Peyer's patch (tissue), 4 donors: ENCODE measurements around the gene FOXP4. TPM values are rescaled to one million over a fixed set of nuclear protein-coding genes. Genes with fewer than 3 reads are reported as not detected.

Experiments
- DNase-seq, 3 donors: peaks; one replicate each; pipeline ENCODE4 v3.0.0-alpha.2; 2017 to 2019
- H3K27ac ChIP-seq, 4 donors: fragments of 200-600 bp; sonication (generic); one replicate each; pipeline ENCODE4 v1.5.1; 2016 to 2019
- H3K27me3 ChIP-seq, 2 donors: fragments of 200-600 bp; sonication (generic); one replicate each; pipeline ENCODE4 v1.5.1; 2019
- H3K36me3 ChIP-seq, 3 donors: fragments of 200-600 bp; sonication (generic); one replicate each; pipeline ENCODE4 v1.5.1; 2016 to 2019
- H3K4me1 ChIP-seq, 4 donors: fragments of 200-600 bp; sonication (generic); one replicate each; pipeline ENCODE4 v1.5.1; 2016 to 2019
- H3K4me3 ChIP-seq, 4 donors: fragments of 200-600 bp; sonication (generic); 1 replicate in 3 of 4; 2 replicates in 1 of 4; pipeline ENCODE4 v1.5.1; 2016 to 2019; ENCODE audit warnings: mild to moderate bottlenecking in 1 of 4
- H3K9me3 ChIP-seq, 4 donors: fragments of 200-600 bp; sonication (generic); one replicate each; pipeline ENCODE4 v1.5.1; 2016 to 2019; ENCODE audit warnings: mild to moderate bottlenecking in 1 of 4
- CTCF ChIP-seq, 6 experiments: fragments of 450-650 bp in 4 of 6; fragments of 200-600 bp in 2 of 6; sonication (generic) in 1 of 6; IDR thresholded peaks; one replicate each; pipeline ENCODE4 v1.5.1; 2017 to 2019; ENCODE audit warnings: antibody characterized with exemption in 6 of 6, mild to moderate bottlenecking in 3 of 6, moderate library complexity in 1 of 6
- POLR2A ChIP-seq, 2 donors: fragments of 450-650 bp; IDR thresholded peaks; one replicate each; pipeline ENCODE4 v1.5.1; 2017; ENCODE audit warnings: antibody characterized with exemption in 2 of 2, mild to moderate bottlenecking in 2 of 2, moderate library complexity in 2 of 2
- total RNA-seq, 4 donors: library from RNA; depleted of rRNA; stranded (reverse); fragments of >200 nt; gene quantifications; one replicate each; pipeline ENCODE4 v1.1.0, GENCODE V29; 2016

Gene FOXP4
- total RNA-seq, 4 donors from 2014 or later = 13.2 to 36.5 (median 20.0) TPM

GRCh38 chr6:41545247-41545702 is 906 bp upstream of the FOXP4 start:
- Histone ChIP-seq H3K36me3 (no peaks in the 10 kb centered on the region), H3K4me1 (peaks cover 0 to 35% (median 19%) of the 10 kb centered on the region in 4 donors), H3K27me3 (no peaks in the 10 kb centered on the region), H3K4me3 (peak overlapping the region; percentile 77 to 97 (median 95)), H3K9me3 (no peaks in the 10 kb centered on the region), H3K27ac (peak overlapping the region in 2 of 4 donors; percentile 80 to 81)
- DNase-seq = peak in 1 of 3 donors; percentile 27
- no peak for TF ChIP-seq POLR2A (IDR thresholded peaks at IDR 0.05)
- TF ChIP-seq CTCF (IDR thresholded peaks at IDR 0.05) = no peak

- no peak for DNase-seq
- Histone ChIP-seq H3K36me3 (no peaks in the 10 kb centered on the region), H3K4me1 (peaks cover 0 to 35% (median 19%) of the 10 kb centered on the region in 4 donors), H3K27ac (peak overlapping the region; percentile 80 to 92 (median 82)), H3K27me3 (no peaks in the 10 kb centered on the region), H3K9me3 (no peaks in the 10 kb centered on the region), H3K4me3 (peak overlapping the region; percentile 77 to 97 (median 95))
- TF ChIP-seq POLR2A (IDR thresholded peaks at IDR 0.05) = peak in 1 of 2 donors; percentile 54
- no peak for TF ChIP-seq CTCF (IDR thresholded peaks at IDR 0.05)
These were observed 289 bp downstream of the FOXP4 start for GRCh38 chr6:41546475-41546865.

- peaks cover 0 to under 1% (median 0%) of the 10 kb centered on the region in 3 donors for H3K36me3 ChIP-seq
- TF ChIP-seq POLR2A (IDR thresholded peaks at IDR 0.05) = no peak
- TF ChIP-seq CTCF (IDR thresholded peaks at IDR 0.05) = no peak
- H3K27ac ChIP-seq = peak overlapping the region; percentile 80 to 92 (median 82)
- H3K27me3 ChIP-seq = no peaks in the 10 kb centered on the region
- peaks cover 0 to 35% (median 19%) of the 10 kb centered on the region in 4 donors for H3K4me1 ChIP-seq
- no peaks in the 10 kb centered on the region for H3K9me3 ChIP-seq
- DNase-seq = peak; percentile 27 to 72 (median 61)
- H3K4me3 ChIP-seq = peak overlapping the region; percentile 77 to 97 (median 95)
These were observed 951 bp downstream of the FOXP4 start for GRCh38 chr6:41546866-41547798.

- H3K27ac ChIP-seq = peak overlapping the region in 2 of 4 donors; percentile 80 to 92
- H3K36me3 ChIP-seq = peaks cover 0 to 7% (median 0%) of the 10 kb centered on the region in 3 donors
- no peaks in the 10 kb centered on the region for H3K9me3 ChIP-seq
- DNase-seq = no peak
- H3K4me3 ChIP-seq = peak overlapping the region; percentile 77 to 97 (median 95)
- H3K4me1 ChIP-seq = peaks cover 0 to 35% (median 19%) of the 10 kb centered on the region in 4 donors
- H3K27me3 ChIP-seq = no peaks in the 10 kb centered on the region
- TF ChIP-seq POLR2A (IDR thresholded peaks at IDR 0.05) (no peak), CTCF (IDR thresholded peaks at IDR 0.05) (no peak)
These were observed 1.6 kb downstream of the FOXP4 start for GRCh38 chr6:41547799-41548097.

- TF ChIP-seq POLR2A (IDR thresholded peaks at IDR 0.05) = no peak
- TF ChIP-seq CTCF (IDR thresholded peaks at IDR 0.05) = no peak
- Histone ChIP-seq H3K4me3 (peak overlapping the region; percentile 77 to 97 (median 95)), H3K36me3 (peaks cover 0 to 11% (median 0%) of the 10 kb centered on the region in 3 donors), H3K27ac (peak overlapping the region in 1 of 4 donors; percentile 80), H3K4me1 (peaks cover 0 to 35% (median 19%) of the 10 kb centered on the region in 4 donors), H3K27me3 (no peaks in the 10 kb centered on the region), H3K9me3 (no peaks in the 10 kb centered on the region)
- peak; percentile 59 to 69 (median 61) for DNase-seq
These were observed 2.1 kb downstream of the FOXP4 start for GRCh38 chr6:41548098-41548840.
